ENCODE results near the gene SEMA6D.

Gene SEMA6D

DNA sequence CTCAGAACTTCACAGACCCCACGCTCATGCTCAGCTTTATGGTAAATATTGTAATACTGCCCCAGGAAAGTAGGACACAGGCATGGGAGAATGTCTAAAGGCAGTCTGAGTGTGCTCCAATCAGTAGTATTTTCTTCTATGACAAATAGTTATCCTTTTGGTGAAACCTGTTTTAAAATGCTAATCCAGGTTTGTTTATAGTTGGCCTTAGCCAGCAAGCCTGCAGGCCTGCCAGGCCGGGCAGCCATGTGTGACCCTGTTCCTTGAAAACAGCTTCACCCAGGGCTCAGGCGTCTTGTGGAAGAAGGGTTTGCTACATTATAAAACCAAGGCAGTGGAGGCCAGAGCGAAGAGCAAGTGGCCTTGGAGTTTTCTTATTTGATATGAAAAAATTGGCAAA lies 104.7 kb downstream of the SEMA6D start:
- in situ Hi-C loops (cut with MboI; ENCODE audit: low sequenced_read_pairs, unreplicated experiment) = no loop called here

More for the DNA sequence above, 104.7 kb downstream of the SEMA6D start:
- DNase-seq (ENCODE audit: low spot score) = no peak
- no peak for TF ChIP-seq CTCF (IDR thresholded peaks at IDR 0.05; ENCODE audit: borderline replicate concordance, control extremely low read depth, extremely low read depth, insufficient read depth, missing control alignments)

Data from GM13976 (cell line).